ENCODE results near the gene PRG3. TPM values are rescaled to one million over a fixed set of nuclear protein-coding genes. Genes with fewer than 3 reads are reported as not detected.

PRG3 gene
- total and polyA plus RNA-seq, 2 donors from 2014 or later, result not detected

GRCh38 chr11:57368106-57368844 is 12.7 kb downstream of the PRG3 start:
- Histone ChIP-seq H3K27me3 (ENCODE audit: control insufficient read depth, insufficient read depth, low read length) (no peaks in the 10 kb centered on the region), H3K4me1 (ENCODE audit: control insufficient read depth in 2 of 3, insufficient read depth in 2 of 3, low read depth in 1 of 3, low read length in 3 of 3) (no peaks in the 10 kb centered on the region), H3K36me3 (ENCODE audit: control insufficient read depth in 2 of 3, insufficient read depth in 3 of 3, low read length in 3 of 3) (no peaks in the 10 kb centered on the region), H3K27ac (ENCODE audit: low read depth in 2 of 2, low read length in 2 of 2) (no peak overlapping the region), H3K9ac (ENCODE audit: low read length in 3 of 3) (no peak overlapping the region), H3K9me3 (ENCODE audit: control insufficient read depth in 2 of 3, insufficient read depth in 1 of 3, low read length in 3 of 3) (no peaks in the 10 kb centered on the region), H3K4me3 (ENCODE audit: low read length in 3 of 3) (no peak overlapping the region)
- intact Hi-C loops (cut with DNase I), result no loop called here
- FAIRE-seq (no peak), DNase-seq (no peak)
- no peak for TF ChIP-seq CTCF (IDR thresholded peaks at IDR 0.05; ENCODE audit: borderline replicate concordance, extremely low read depth, insufficient read depth)

- no peak for TF ChIP-seq CTCF (IDR thresholded peaks at IDR 0.05; ENCODE audit: borderline replicate concordance, extremely low read depth, insufficient read depth)
- FAIRE-seq, result no peak
- Histone ChIP-seq H3K27ac (ENCODE audit: low read depth in 2 of 2, low read length in 2 of 2) (no peak overlapping the region), H3K27me3 (ENCODE audit: control insufficient read depth, insufficient read depth, low read length) (no peaks in the 10 kb centered on the region), H3K9me3 (ENCODE audit: control insufficient read depth in 2 of 3, insufficient read depth in 1 of 3, low read length in 3 of 3) (no peaks in the 10 kb centered on the region), H3K9ac (ENCODE audit: low read length in 3 of 3) (no peak overlapping the region), H3K36me3 (ENCODE audit: control insufficient read depth in 2 of 3, insufficient read depth in 3 of 3, low read length in 3 of 3) (no peaks in the 10 kb centered on the region), H3K4me1 (ENCODE audit: control insufficient read depth in 2 of 3, insufficient read depth in 2 of 3, low read depth in 1 of 3, low read length in 3 of 3) (no peaks in the 10 kb centered on the region), H3K4me3 (ENCODE audit: low read length in 3 of 3) (no peak overlapping the region)
- no peak for DNase-seq
- intact Hi-C loops (cut with DNase I), result no loop called here
Measured at GRCh38 chr11:57364851-57365660, 15.9 kb downstream of the PRG3 start.

GRCh38 chr11:57363131-57364080 is 17.5 kb downstream of the PRG3 start:
- Histone ChIP-seq H3K27me3 (ENCODE audit: control insufficient read depth, insufficient read depth, low read length) (no peaks in the 10 kb centered on the region), H3K27ac (ENCODE audit: low read depth in 2 of 2, low read length in 2 of 2) (no peak overlapping the region), H3K4me1 (ENCODE audit: control insufficient read depth in 2 of 3, insufficient read depth in 2 of 3, low read depth in 1 of 3, low read length in 3 of 3) (no peaks in the 10 kb centered on the region), H3K9me3 (ENCODE audit: control insufficient read depth in 2 of 3, insufficient read depth in 1 of 3, low read length in 3 of 3) (no peaks in the 10 kb centered on the region), H3K36me3 (ENCODE audit: control insufficient read depth in 2 of 3, insufficient read depth in 3 of 3, low read length in 3 of 3) (no peaks in the 10 kb centered on the region), H3K4me3 (ENCODE audit: low read length in 3 of 3) (no peak overlapping the region), H3K9ac (ENCODE audit: low read length in 3 of 3) (no peak overlapping the region)
- TF ChIP-seq CTCF (IDR thresholded peaks at IDR 0.05; ENCODE audit: borderline replicate concordance, extremely low read depth, insufficient read depth), result no peak
- no peak for FAIRE-seq
- intact Hi-C loops (cut with DNase I), result no loop called here
- no peak for DNase-seq

Data from kidney (tissue), 14 donors.